HUDEP-2 (cell line): ENCODE data around the gene TRAF3.
"Not testable (repeated sequence)": the region's sequence is repeated elsewhere in the genome, so short reads cannot be mapped to it uniquely, and the experiment has no call there.

ENCODE experiments used
- DNase-seq, 76 experiments: peaks; one replicate each; lab custom pipeline; 2025; ENCODE audit not compliant: unreplicated experiment in 76 of 76; lab: John Stamatoyannopoulos, UW

TRAF3 gene

GRCh38 chr14:102805941-102806340 is 28.7 kb downstream of the TRAF3 start:
- no peak for DNase-seq

GRCh38 chr14:102806447-102806846 is 29.2 kb downstream of the TRAF3 start:
- no peak for DNase-seq

DNA sequence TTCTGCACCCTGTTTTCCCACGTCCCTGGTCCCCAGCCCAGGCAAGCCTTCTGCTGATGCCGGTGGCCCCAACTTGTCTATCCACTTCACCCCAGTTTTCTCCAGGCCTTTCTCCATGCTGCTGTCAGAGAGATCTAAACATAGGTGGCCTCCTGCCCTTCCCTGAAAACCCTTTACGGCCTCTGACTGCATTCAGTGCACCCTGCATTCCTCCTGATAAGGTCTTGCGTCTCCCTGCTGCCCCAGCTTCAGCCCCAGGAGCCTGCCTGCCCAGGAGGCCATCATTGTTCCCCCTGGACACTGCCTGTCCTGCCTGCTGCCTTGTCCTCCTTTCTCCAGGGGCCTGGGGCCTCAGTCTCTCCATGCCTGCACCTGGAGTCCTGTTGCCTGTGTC is 29.8 kb downstream of the TRAF3 start:
- no peak for DNase-seq

- DNase-seq: no peak
Measured at GRCh38 chr14:102809870-102810269, 32.6 kb downstream of the TRAF3 start.

- no peak for DNase-seq
Measured at GRCh38 chr14:102810523-102810922, 33.3 kb downstream of the TRAF3 start.

DNA sequence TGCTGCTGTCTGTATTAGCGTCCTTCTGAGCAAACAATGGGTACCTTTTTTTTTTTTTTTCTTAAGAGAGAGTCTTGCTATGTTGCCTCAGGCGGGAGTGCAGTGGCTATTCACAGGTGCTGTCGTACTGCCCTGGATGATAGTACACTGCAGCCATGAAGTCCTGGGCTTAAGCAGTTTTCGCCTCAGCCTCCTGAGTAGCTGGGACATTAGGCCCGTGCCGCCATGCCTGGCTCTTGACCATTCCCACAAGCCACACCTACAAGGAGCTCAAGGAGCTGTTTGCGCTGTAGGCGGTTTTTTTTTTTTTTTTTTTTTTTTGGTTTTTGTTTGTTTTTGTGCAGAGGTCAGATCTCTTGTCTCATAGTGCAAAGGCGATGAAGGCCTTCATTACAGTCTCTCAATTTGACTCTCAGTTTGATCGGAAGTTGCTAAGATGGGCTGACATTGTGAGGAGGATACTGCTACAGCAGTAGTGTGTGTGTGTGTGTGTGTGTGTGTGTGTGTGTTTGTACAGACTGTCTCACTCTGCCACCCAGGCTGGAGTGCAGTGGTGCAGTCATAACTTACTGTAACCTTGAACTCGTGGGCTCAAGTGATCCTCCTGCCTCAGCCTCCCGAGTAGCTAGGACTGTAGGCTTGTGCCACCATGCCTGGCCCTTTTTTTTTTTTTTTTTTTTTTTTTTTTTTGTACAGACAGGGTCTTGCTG is 34.2 kb downstream of the TRAF3 start:
- DNase-seq: no peak

DNA sequence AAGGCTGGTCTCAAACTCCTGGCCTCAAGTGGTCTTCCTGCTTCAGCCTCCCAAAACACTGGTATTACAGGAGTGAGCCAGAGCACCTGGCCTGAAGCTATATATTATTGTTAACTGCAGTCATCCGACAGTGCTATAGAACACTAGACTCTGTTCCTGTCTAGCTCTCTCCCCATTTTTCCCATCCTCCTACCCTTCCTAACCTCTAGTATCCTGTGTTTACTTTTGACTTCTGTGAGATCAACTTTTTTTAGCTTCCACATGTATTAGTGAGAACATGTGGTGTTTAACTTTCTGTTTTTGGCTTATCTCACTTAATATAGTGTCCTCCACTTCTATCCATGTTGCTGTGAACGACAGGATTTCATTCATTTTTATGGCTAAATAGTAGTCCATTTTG is 34.7 kb downstream of the TRAF3 start:
- no peak for DNase-seq

DNA sequence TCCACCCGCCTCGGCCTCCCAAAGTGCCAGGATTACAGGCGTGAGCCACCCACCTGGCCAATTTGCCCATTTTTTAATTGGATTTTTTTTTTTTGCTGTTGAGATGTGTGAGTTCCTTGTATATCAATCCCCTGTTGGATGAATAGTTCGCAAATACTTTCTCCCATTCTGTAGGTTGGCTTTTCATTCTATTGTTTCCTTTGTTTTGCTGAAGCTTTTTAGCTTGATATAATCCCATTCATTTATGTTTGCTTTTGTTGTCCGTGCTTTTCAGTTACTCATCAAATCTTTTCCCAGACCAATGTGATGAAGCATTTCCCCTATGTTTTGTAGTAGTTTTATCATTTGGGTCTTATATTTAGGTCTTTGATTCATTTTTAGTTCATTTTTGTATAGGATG is 36.4 kb downstream of the TRAF3 start:
- no peak for DNase-seq

GRCh38 chr14:102817318-102817717 is 40.1 kb downstream of the TRAF3 start:
- DNase-seq: no peak

- no peak for DNase-seq
Measured at GRCh38 chr14:102817942-102818940, 41.0 kb downstream of the TRAF3 start.

- DNase-seq: no peak
Measured at GRCh38 chr14:102819176-102819628, 42.0 kb downstream of the TRAF3 start.

GRCh38 chr14:102819747-102820330 is 42.6 kb downstream of the TRAF3 start:
- DNase-seq: no peak

DNA sequence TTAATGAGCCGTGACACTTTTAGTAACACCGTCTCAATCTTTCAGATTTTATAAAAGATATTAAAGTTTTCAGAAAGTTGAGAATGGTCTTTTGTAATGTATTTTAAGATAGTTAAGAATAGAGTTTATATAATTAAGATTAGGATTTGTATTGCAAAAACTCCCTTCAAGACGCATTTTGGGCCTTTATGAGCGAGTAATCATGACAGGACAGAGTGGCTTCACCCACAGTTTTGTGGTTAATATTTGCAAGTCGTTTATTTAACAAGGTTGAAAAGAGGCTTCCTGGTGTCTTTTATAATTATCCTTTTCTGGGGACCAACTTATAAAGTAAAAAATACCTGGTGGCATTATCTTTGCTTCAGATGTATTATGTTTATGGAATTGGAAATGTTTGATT is 44.0 kb downstream of the TRAF3 start:
- DNase-seq: no peak

- DNase-seq: no peak
Measured at GRCh38 chr14:102822311-102822863, 45.1 kb downstream of the TRAF3 start.

DNA sequence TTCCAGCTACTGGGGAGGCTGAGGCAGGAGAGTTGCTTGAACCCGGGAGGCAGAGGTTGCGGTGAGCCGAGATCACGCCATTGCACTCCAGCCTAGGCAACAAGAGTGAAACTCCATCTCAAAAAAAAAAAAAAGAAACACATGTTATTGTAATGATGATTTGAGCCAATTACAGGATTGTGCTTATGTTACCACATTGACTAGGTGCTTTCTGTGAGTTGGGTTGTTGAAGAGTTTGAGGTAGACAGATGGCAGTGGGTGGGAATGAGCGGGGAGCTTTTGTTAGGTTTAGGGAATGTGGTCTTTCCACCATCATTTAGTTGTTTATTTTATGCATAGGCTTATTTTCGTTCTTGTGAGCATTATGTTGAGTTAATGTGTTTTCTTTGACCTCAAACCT is 45.6 kb downstream of the TRAF3 start:
- DNase-seq: not testable (repeated sequence)

DNA sequence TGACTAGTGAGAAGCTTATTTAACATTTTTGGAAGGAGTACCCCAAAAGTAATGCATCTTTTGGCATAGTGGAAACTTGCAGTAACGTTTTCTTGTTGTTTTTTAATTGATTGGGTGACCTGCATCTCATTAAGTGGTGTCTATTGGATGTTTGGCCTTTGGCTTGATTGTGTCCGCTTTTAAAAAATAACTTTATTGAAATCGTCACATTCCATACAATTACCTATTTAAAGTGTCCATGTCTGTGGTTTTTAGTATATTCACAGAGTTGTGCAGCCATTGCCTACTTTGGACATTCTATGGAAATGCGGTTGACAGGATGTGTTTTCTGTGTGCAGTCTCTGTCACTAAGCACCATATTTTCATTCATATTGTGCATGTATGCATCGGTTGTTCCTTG is 46.3 kb downstream of the TRAF3 start:
- no peak for DNase-seq

DNA sequence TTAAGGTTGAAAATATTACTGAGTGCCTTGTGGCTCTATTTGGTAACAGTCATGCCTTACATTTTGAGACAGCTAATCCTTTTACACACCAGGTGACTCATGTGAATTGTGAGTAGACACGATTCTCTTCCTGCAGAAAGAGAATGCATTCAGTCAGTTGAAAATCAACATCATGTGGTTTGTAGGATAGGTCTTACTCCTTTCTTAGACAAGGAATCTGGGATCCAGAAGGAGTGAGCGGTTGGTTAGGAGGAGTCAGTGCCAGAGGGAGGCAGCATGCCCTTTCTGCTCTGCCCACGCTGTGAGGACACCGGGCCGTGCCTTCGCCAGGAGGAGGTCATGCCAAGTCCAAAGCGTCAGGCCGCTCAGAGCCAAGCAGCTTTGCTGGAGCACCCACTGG is 47.6 kb downstream of the TRAF3 start:
- DNase-seq: no peak

DNA sequence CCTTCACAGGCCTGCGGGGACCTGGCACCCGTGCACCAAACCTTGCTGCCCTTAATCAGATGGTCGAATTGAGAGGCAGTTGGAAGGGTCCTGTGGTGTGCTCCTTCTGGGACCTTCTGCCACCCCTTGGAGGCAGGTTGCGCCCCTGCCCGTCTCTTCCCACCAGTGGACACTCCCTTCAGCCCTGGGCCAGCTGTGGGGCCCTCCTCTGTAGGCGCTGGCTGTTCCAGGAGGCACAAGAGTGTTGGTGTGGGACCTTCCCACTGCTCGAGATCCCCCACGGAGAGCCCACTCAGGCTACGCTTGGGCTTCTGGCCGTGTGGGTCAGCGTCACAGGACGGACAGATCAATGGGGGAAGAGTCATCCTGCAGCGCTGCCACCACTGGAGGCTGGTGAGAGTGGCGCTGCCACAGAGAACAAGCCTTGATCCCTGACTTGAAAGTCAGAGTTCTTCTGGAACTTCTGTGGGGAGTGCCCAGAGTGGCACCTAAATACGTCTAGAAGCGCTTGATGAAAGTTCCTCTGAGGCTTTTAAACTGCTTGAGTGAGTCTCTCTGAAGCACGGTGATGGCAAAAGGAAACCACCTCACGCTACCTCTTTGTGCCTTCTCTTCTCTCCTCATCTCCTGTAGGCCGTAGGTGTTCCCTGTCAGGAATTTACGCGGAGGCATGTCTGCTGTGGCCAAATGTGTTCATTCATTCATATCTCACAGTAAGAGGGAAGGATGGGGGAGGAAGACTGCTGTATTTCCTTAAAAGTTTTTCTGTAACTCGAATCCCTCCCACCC is 48.3 kb downstream of the TRAF3 start:
- DNase-seq: no peak

DNA sequence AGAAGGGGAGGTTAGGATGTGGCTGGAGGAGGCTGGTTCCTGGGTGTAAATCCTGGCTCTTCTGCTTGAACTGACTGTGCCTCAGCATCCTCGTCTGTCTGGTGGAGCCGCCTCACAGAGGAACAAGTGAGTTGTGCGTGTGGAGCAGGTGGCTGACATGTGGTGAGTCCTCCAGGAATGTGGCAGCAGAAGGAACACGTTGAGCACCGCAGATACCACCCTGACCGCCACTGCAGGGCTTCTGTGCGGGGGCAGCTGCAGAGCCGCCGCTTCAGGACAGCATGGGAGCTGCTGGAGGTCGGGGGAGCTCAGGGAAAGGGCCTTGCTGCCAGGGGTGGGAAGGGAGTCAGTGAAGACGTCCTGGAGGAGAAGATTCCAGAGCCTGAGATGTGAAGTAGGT is 48.9 kb downstream of the TRAF3 start:
- DNase-seq: no peak
